Activated B cell treated with CpG ODN at 0.5 μM for 24 hours (primary cell): ENCODE measurements around the gene LSM14A. TPM values are rescaled to one million over a fixed set of nuclear protein-coding genes. Genes with fewer than 3 reads are reported as not detected.
A peak's percentile ranks its signal among the peaks of the same experiment; 100 is the strongest.

Experiments
- ATAC-seq: fragments of 200-7000 bp; cut with Tn5 transposase; one replicate; pipeline ENCODE4 v1.10.0; 2021; ENCODE audit warnings: low read depth, mild to moderate bottlenecking, moderate library complexity
- CTCF ChIA-PET: fragments of 350-600 bp; sonication (Branson Sonifier 250); formaldehyde crosslinking; loops from one replicate; lab custom pipeline; 2021; ENCODE audit warnings: antibody characterized with exemption; lab: Charles Lee
- POLR2A ChIA-PET: fragments of 350-600 bp; sonication (Branson Sonifier 250); formaldehyde crosslinking; loops from one replicate; lab custom pipeline; 2021; ENCODE audit warnings: antibody characterized with exemption; lab: Charles Lee
- DNase-seq: peaks from one replicate; pipeline ENCODE4 v3.0.0; 2022
- H3K27ac Mint-ChIP-seq: one replicate; pipeline ENCODE4 v1.8.0; 2020; ENCODE audit warnings: mixed read lengths
- H3K27me3 Mint-ChIP-seq: one replicate; pipeline ENCODE4 v1.8.0; 2021; ENCODE audit warnings: mixed read lengths
- H3K36me3 Mint-ChIP-seq: one replicate; pipeline ENCODE4 v1.8.0; 2021; ENCODE audit warnings: low read depth, mixed read lengths
- H3K4me1 Mint-ChIP-seq: one replicate; pipeline ENCODE4 v1.8.0; 2021; ENCODE audit warnings: mixed read lengths
- H3K4me3 Mint-ChIP-seq: one replicate; pipeline ENCODE4 v1.8.0; 2020; ENCODE audit warnings: mild to moderate bottlenecking, mixed read lengths
- H3K9me3 Mint-ChIP-seq: one replicate; pipeline ENCODE4 v1.8.0; 2020; ENCODE audit warnings: mixed read lengths
- intact Hi-C: fragments of 100-400 bp; cut with micrococcal nuclease; formaldehyde crosslinking; loops from one replicate; pipeline ENCODE4 v1.15.1; 2024
- total RNA-seq: library from RNA; stranded (reverse); gene quantifications from 2 replicates; pipeline ENCODE4 v1.2.3, GENCODE V29; 2022
- TF ChIP-seq, protein P1 (sequence below): fragments of 200-600 bp; IDR thresholded peaks from one replicate; pipeline ENCODE4 v1.8.0; 2022; ENCODE audit warnings: antibody characterized with exemption, mild to moderate bottlenecking

The LSM14A gene
- total RNA-seq, 1 donor from 2014 or later: 136 TPM

DNA sequence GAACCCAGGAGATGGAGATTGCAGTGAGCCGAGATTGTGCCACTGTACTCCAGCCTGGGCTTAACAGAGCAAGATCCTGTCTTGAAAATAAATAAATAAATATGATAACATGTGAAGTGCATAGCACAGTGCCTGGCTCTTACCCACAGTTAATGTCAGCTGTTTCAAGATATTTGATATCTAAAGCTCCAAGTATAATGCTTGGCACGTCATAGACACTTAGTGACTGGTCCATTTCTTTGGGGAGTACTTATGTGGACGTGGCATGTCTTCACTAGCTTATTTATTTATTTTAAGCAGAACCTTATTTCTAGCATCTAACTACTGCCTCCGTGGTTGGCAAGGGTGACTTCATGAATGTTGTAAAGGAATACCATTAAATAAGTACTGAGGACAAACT is 100.8 kb downstream of the LSM14A start:
- Mint-ChIP-seq H3K4me1 (peaks cover 92% of the 10 kb centered on the region), H3K9me3 (no peaks in the 10 kb centered on the region)
- no peak for ATAC-seq

DNA sequence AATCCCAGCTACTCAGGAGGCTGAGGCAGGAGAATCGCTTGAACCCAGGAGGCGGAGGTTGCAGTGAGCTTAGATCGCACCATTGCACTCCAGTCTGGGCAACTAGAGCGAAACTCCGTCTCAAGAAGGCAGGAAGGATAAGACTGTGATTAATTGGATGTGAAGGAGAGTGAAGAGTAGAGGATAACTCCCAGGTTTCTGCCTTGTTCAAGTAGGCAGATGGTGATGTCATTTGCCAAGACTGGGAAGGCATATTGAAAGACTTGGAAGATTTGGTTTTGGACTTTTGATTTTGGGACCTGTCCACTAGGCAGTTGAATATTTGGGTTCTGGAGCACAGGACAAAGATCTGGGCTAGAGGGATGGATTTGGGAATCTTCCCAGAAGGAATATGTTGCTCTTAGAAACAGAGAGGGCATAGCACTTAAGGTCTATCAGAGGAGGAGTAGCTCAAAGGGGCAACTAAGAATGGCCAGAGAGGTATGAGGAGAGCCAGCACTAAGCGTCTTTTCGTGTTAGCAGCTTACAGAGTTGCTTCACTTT is 102.1 kb downstream of the LSM14A start:
- no peak for DNase-seq
- peak overlapping the region; percentile 95 for H3K27ac Mint-ChIP-seq
- H3K9me3 Mint-ChIP-seq: no peaks in the 10 kb centered on the region
- ATAC-seq: no peak
- intact Hi-C loops: loop anchor here (1.0 to 5.0 kb wide), 2 partner anchors 43 to 62 kb away; no protein-coding TSS in a partner anchor
- H3K4me1 Mint-ChIP-seq: peaks cover 88% of the 10 kb centered on the region
- H3K4me3 Mint-ChIP-seq: no peak overlapping the region
- ChIA-PET CTCF (interaction anchor here (1.0 kb wide), 1 partner anchor 9 kb away, joined by 3 read pairs; no protein-coding TSS in a partner anchor), POLR2A (no interaction called here)
- no peaks in the 10 kb centered on the region for H3K27me3 Mint-ChIP-seq
- peaks cover 5% of the 10 kb centered on the region for H3K36me3 Mint-ChIP-seq
- TF ChIP-seq, protein P1, sequence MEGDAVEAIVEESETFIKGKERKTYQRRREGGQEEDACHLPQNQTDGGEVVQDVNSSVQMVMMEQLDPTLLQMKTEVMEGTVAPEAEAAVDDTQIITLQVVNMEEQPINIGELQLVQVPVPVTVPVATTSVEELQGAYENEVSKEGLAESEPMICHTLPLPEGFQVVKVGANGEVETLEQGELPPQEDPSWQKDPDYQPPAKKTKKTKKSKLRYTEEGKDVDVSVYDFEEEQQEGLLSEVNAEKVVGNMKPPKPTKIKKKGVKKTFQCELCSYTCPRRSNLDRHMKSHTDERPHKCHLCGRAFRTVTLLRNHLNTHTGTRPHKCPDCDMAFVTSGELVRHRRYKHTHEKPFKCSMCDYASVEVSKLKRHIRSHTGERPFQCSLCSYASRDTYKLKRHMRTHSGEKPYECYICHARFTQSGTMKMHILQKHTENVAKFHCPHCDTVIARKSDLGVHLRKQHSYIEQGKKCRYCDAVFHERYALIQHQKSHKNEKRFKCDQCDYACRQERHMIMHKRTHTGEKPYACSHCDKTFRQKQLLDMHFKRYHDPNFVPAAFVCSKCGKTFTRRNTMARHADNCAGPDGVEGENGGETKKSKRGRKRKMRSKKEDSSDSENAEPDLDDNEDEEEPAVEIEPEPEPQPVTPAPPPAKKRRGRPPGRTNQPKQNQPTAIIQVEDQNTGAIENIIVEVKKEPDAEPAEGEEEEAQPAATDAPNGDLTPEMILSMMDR: no peak

More for the DNA sequence above, 100.8 kb downstream of the LSM14A start:
- H3K27me3 Mint-ChIP-seq: no peaks in the 10 kb centered on the region
- H3K4me3 Mint-ChIP-seq: peak overlapping the region; percentile 67
- intact Hi-C loops: loop anchor here (5.0 kb wide), 1 partner anchor 44 kb away; no protein-coding TSS in a partner anchor
- no peak for DNase-seq
- TF ChIP-seq, protein P1: no peak
- POLR2A ChIA-PET: interaction anchor here (1.4 kb wide), 1 partner anchor 20 kb away, joined by 3 read pairs; no protein-coding TSS in a partner anchor
- CTCF ChIA-PET: interaction anchor here (1.0 to 1.1 kb wide), 2 partner anchors 39 to 65 kb away, joined by 3 read pairs; no protein-coding TSS in a partner anchor
- H3K27ac Mint-ChIP-seq: peak overlapping the region; percentile 95
- H3K36me3 Mint-ChIP-seq: peaks cover 1% of the 10 kb centered on the region

DNA sequence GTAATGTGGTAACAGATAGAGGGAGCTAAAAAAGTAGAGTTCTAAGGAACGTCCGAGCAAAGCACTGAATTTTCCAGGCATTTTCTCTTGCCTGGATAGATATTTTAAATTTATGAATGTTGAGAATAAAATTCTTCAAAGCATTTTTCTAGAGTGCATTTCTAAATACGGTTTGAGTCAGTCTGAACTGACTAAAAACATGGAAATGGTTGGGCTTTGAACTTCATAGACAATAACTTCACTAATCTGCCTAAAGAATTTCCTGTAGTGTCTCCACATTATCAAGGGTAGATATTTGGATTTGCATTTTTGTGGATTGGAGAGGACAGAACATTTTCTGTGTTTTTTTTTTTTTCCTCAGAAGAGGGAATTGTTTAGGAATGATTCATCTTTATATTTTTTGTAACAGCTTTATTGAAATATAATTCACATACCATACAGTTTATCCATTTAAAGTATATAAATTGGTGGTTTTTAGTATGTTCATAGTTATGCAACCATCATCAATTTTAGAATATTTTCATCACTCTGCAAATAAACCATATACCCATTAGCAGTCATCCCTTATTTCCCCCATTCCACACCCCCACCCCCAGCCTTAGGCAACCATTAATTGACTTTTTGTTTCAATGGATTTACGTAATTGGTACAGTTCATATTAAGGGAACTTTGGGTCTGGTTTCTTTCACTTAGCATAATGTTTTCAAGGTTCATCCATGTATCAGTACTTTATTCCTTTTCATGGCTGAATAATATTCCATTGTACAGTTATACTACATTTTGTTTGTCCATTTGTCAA is 102.7 kb downstream of the LSM14A start:
- H3K4me1 Mint-ChIP-seq: peaks cover 84% of the 10 kb centered on the region
- H3K9me3 Mint-ChIP-seq: no peaks in the 10 kb centered on the region
- ATAC-seq (no peak), DNase-seq (no peak)
- intact Hi-C loops: loop anchor here (1.0 to 5.0 kb wide), 2 partner anchors 42 to 61 kb away; no protein-coding TSS in a partner anchor
- no peaks in the 10 kb centered on the region for H3K27me3 Mint-ChIP-seq
- peaks cover 5% of the 10 kb centered on the region for H3K36me3 Mint-ChIP-seq
- POLR2A ChIA-PET: no interaction called here
- TF ChIP-seq, protein P1: no peak
- CTCF ChIA-PET: interaction anchor here (1.0 kb wide), 1 partner anchor 10 kb away, joined by 3 read pairs; no protein-coding TSS in a partner anchor
- H3K27ac Mint-ChIP-seq: peak overlapping the region; percentile 95
- no peak overlapping the region for H3K4me3 Mint-ChIP-seq

DNA sequence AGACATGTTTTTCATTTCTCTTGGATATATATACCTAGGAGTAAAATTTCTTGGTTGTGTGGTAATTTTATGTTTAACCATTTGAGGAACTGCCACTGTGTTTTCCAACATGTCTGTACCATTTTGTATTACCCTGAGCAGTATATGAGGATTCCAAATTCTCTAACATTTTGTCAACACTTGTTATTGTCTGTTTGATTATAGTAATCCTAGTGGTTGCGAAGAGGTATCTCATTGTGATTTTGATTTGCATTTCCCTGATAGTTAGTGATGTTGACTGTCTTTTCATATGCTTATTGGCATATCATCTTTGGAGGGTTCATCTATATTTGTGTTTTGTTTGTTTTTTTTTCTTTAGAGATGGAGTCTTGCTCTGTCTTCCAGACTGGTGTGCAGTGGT is 103.4 kb downstream of the LSM14A start:
- intact Hi-C loops: no loop called here
- TF ChIP-seq, protein P1: no peak
- POLR2A ChIA-PET: interaction anchor here (0.6 kb wide), 1 partner anchor 17 kb away, joined by 3 read pairs; no protein-coding TSS in a partner anchor
- Mint-ChIP-seq H3K9me3 (no peaks in the 10 kb centered on the region), H3K4me3 (no peak overlapping the region), H3K27ac (peak overlapping the region; percentile 1), H3K27me3 (no peaks in the 10 kb centered on the region), H3K4me1 (peaks cover 77% of the 10 kb centered on the region), H3K36me3 (peaks cover 5% of the 10 kb centered on the region)
- CTCF ChIA-PET: no interaction called here
- no peak for DNase-seq
- no peak for ATAC-seq

DNA sequence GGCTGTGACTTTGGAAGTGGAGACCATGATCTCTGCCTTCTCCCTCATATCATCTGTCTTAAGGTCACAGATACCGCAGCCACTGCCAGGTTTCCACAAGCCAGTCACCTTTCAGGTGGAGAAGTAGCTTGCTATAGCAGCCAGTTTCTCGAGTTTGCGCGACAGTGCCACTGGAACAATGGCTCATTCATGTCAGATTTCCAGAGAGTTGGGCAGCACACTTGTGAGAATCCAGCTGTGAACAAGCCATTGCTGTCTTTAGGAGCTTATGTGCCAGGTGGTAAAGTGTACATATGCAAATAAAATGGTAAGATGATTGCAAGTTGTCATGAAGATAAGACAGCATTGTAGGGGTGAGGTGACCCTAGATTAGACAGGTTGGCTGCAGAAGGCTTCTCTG is 104.3 kb downstream of the LSM14A start:
- Mint-ChIP-seq H3K27me3 (no peaks in the 10 kb centered on the region), H3K36me3 (peaks cover 5% of the 10 kb centered on the region), H3K4me3 (peak overlapping the region; percentile 15), H3K9me3 (no peaks in the 10 kb centered on the region), H3K27ac (peak overlapping the region; percentile 62), H3K4me1 (peaks cover 69% of the 10 kb centered on the region)
- TF ChIP-seq, protein P1: no peak
- POLR2A ChIA-PET: interaction anchor here (0.6 to 1.3 kb wide), 2 partner anchors 18 to 38 kb away, joined by 3 read pairs; no protein-coding TSS in a partner anchor
- no peak for DNase-seq
- intact Hi-C loops: no loop called here
- no peak for ATAC-seq
- CTCF ChIA-PET: no interaction called here
